ENCODE results near the gene APLP2. TPM values are rescaled to one million over a fixed set of nuclear protein-coding genes. Genes with fewer than 3 reads are reported as not detected.

APLP2 gene
- total RNA-seq, 2 donors from 2014 or later: 326 to 454 TPM

DNA sequence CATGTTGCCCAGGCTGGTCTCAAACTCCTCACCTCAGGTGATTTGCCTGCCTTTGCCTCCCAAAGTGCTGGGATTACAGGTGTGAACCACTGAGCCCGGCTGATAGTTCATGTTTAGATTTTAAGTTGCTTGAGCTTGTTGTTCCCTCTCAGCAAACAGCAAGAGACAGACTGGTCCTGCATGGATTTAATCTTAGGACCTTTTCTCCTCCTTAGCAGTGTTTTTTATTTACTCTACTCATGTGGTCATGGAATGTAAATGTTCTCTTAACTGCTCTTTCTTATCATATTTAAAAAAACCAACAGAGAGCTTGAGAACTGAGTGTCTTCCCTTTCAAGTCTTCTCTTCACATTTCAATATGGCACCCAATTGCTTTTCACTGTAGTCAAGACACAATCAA, 44.3 kb upstream of the APLP2 start:
- TF ChIP-seq CTCF (IDR thresholded peaks at IDR 0.05): no peak
- Histone ChIP-seq H3K9me3 (no peaks in the 10 kb centered on the region), H3K27me3 (no peaks in the 10 kb centered on the region), H3K4me1 (no peaks in the 10 kb centered on the region), H3K27ac (no peak overlapping the region), H3K36me3 (no peaks in the 10 kb centered on the region), H3K4me3 (no peak overlapping the region)
- DNase-seq (ENCODE audit: low spot score): no peak

DNA sequence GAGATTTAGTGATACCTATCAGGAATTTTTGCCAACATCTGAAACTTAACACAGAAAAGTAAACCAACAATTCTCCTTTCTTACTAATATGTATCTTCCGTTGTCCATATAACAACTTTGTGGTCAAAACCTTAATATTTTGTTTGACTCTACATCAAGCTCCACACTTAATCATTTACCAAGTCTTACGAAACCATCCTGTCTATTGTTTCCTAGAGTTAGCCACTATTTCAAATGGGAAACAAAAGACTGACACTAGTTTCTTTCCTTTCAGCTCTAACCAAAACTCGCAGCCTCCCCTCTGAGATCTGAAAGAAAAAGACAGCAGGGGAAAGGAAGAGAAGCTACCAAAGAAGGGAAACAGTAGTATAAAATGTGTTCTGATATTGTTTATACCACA, 40.6 kb upstream of the APLP2 start:
- no peaks in the 10 kb centered on the region for H3K27me3 ChIP-seq
- H3K27ac ChIP-seq: no peak overlapping the region
- TF ChIP-seq CTCF (IDR thresholded peaks at IDR 0.05): no peak
- no peaks in the 10 kb centered on the region for H3K36me3 ChIP-seq
- no peaks in the 10 kb centered on the region for H3K9me3 ChIP-seq
- H3K4me3 ChIP-seq: no peak overlapping the region
- no peaks in the 10 kb centered on the region for H3K4me1 ChIP-seq
- DNase-seq (ENCODE audit: low spot score): no peak

DNA sequence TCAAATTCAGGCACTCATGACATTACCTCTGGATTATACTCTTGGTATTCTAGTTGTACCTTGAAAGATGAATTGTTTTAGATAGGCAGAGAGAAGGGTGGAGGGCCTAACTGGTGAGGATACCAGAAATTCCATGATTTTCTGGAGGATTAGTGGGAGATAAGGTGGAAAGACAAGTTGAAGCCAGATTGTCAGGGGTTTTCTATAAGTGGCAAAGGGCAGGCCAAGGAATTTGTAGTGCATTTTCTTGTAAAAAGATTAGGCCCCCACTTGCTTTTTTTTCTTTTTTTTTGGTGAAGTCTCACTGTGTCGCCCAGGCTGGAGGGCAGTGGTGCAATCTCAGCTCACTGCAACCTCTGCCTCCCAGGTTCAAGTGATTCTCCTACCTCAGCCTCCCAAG, 38.6 kb upstream of the APLP2 start:
- DNase-seq (ENCODE audit: low spot score): no peak
- H3K27ac ChIP-seq: no peak overlapping the region
- no peaks in the 10 kb centered on the region for H3K36me3 ChIP-seq
- no peak overlapping the region for H3K4me3 ChIP-seq
- no peaks in the 10 kb centered on the region for H3K4me1 ChIP-seq
- TF ChIP-seq CTCF (IDR thresholded peaks at IDR 0.05): no peak
- no peaks in the 10 kb centered on the region for H3K27me3 ChIP-seq
- H3K9me3 ChIP-seq: no peaks in the 10 kb centered on the region

- H3K27me3 ChIP-seq: no peaks in the 10 kb centered on the region
- DNase-seq (ENCODE audit: low spot score): no peak
- no peak overlapping the region for H3K27ac ChIP-seq
- no peak for TF ChIP-seq CTCF (IDR thresholded peaks at IDR 0.05)
- no peak overlapping the region for H3K4me3 ChIP-seq
- no peaks in the 10 kb centered on the region for H3K4me1 ChIP-seq
- H3K36me3 ChIP-seq: no peaks in the 10 kb centered on the region
- H3K9me3 ChIP-seq: no peaks in the 10 kb centered on the region
These were observed 37.7 kb upstream of the APLP2 start for GRCh38 chr11:130031945-130032344.

- no peak for TF ChIP-seq CTCF (IDR thresholded peaks at IDR 0.05)
- H3K36me3 ChIP-seq: no peaks in the 10 kb centered on the region
- H3K27ac ChIP-seq: no peak overlapping the region
These were observed 36.8 kb upstream of the APLP2 start for GRCh38 chr11:130032931-130033330.

GRCh38 chr11:130034236-130034635, 35.5 kb upstream of the APLP2 start:
- no peaks in the 10 kb centered on the region for H3K27me3 ChIP-seq
- TF ChIP-seq CTCF (IDR thresholded peaks at IDR 0.05): no peak

More at GRCh38 chr11:130032931-130033330, 36.8 kb upstream of the APLP2 start:
- no peaks in the 10 kb centered on the region for H3K27me3 ChIP-seq
- H3K4me1 ChIP-seq: no peaks in the 10 kb centered on the region
- H3K4me3 ChIP-seq: no peak overlapping the region
- DNase-seq (ENCODE audit: low spot score): no peak
- H3K9me3 ChIP-seq: no peaks in the 10 kb centered on the region

More at GRCh38 chr11:130034236-130034635, 35.5 kb upstream of the APLP2 start:
- Histone ChIP-seq H3K36me3 (no peaks in the 10 kb centered on the region), H3K4me1 (no peaks in the 10 kb centered on the region), H3K27ac (no peak overlapping the region), H3K9me3 (no peaks in the 10 kb centered on the region), H3K4me3 (no peak overlapping the region)
- DNase-seq (ENCODE audit: low spot score): no peak

All from right atrium auricular region (tissue), 2 donors.